Caco-2 (cell line): ENCODE data around the gene PPP1R14B. TPM values are rescaled to one million over a fixed set of nuclear protein-coding genes. Genes with fewer than 3 reads are reported as not detected.

Experiments
- BruUV-seq: library from RNA; stranded (reverse); fragments of 400-500 nt; replicated peaks from 2 replicates; lab custom pipeline; 2021; lab: Mats Ljungman, UMichigan
- CTCF ChIA-PET: fragments of 300-600 bp; sonication (Branson Sonifier 250); formaldehyde crosslinking; loops from one replicate; lab custom pipeline; 2022; ENCODE audit warnings: antibody characterized with exemption; lab: Charles Lee
- POLR2A ChIA-PET: fragments of 300-600 bp; sonication (Branson Sonifier 250); formaldehyde crosslinking; loops from one replicate; lab custom pipeline; 2022; ENCODE audit warnings: antibody characterized with exemption; lab: Charles Lee
- DNase-seq, 2 experiments: peaks; one replicate each; pipeline versions ENCODE4 v3.0.0 to v3.0.0-alpha.2; 2020 to 2022
- H3K27me3 ChIP-seq: replicated peaks from 2 replicates; pipeline ENCODE4 v1.6.0; 2011; ENCODE audit warnings: low read length; ENCODE audit not compliant: control insufficient read depth, insufficient read depth
- H3K36me3 ChIP-seq: 2 replicates; pipeline ENCODE4 v1.5.1; 2011; ENCODE audit warnings: low read length; ENCODE audit not compliant: control insufficient read depth, insufficient read depth
- H3K4me1 ChIP-seq: fragments of 250-450 bp; sonication (Bioruptor Pico); 2 replicates; pipeline ENCODE4 v1.5.1; 2020; ENCODE audit warnings: mild to moderate bottlenecking
- H3K4me3 ChIP-seq: 2 replicates; pipeline ENCODE4 v1.5.1; 2011; ENCODE audit warnings: low read depth, mild to moderate bottlenecking, control low read depth, low read length
- H3K9me3 ChIP-seq: fragments of 250-450 bp; sonication (Bioruptor Pico); 2 replicates; pipeline ENCODE4 v1.5.1; 2020; ENCODE audit warnings: mild to moderate bottlenecking, moderate library complexity
- H3K27ac Mint-ChIP-seq: one replicate; pipeline ENCODE4 v1.8.0; 2022; ENCODE audit warnings: mixed read lengths; ENCODE audit not compliant: unreplicated experiment
- H3K27me3 Mint-ChIP-seq: one replicate; pipeline ENCODE4 v1.8.0; 2022; ENCODE audit warnings: mixed read lengths; ENCODE audit not compliant: insufficient read depth, unreplicated experiment
- H3K36me3 Mint-ChIP-seq: one replicate; pipeline ENCODE4 v1.8.0; 2022; ENCODE audit warnings: mild to moderate bottlenecking, mixed read lengths; ENCODE audit not compliant: insufficient read depth, unreplicated experiment
- H3K4me1 Mint-ChIP-seq: one replicate; pipeline ENCODE4 v1.8.0; 2022; ENCODE audit warnings: low read depth, mixed read lengths; ENCODE audit not compliant: unreplicated experiment
- H3K4me3 Mint-ChIP-seq: one replicate; pipeline ENCODE4 v1.8.0; 2022; ENCODE audit warnings: mild to moderate bottlenecking, moderate library complexity, mixed read lengths; ENCODE audit not compliant: unreplicated experiment
- H3K9me3 Mint-ChIP-seq: one replicate; pipeline ENCODE4 v1.8.0; 2022; ENCODE audit warnings: mixed read lengths; ENCODE audit not compliant: unreplicated experiment
- CTCF ChIP-seq, 2 experiments: fragments of 200-600 bp in 1 of 2; IDR thresholded peaks; 1 replicate in 1 of 2; 2 replicates in 1 of 2; pipeline versions ENCODE4 v1.5.1 to v1.8.0; 2011 to 2022; ENCODE audit warnings: antibody characterized with exemption in 1 of 2, control low read depth in 1 of 2, inconsistent platforms in 1 of 2, low read depth in 1 of 2, low read length in 1 of 2, mild to moderate bottlenecking in 1 of 2, moderate library complexity in 1 of 2; ENCODE audit not compliant: insufficient read depth in 1 of 2, severe bottlenecking in 1 of 2, unreplicated experiment in 1 of 2
- intact Hi-C: fragments of 100-400 bp; cut with micrococcal nuclease; formaldehyde crosslinking; loops from one replicate; pipeline ENCODE4 v1.10.0; 2022; ENCODE audit not compliant: unreplicated experiment
- total RNA-seq: library from RNA; stranded (reverse); gene quantifications from 2 replicates; pipeline ENCODE4 v1.2.3, GENCODE V29; 2022

PPP1R14B gene
- total RNA-seq, 1 experiment from 2014 or later, result 162 TPM

GRCh38 chr11:64245797-64246620, 734 bp downstream of the PPP1R14B start:
- H3K4me1 ChIP-seq, result peaks cover 32% of the 10 kb centered on the region
- 0 out of 2 replicates have a peak, but pooled peaks cover 3% of the 10 kb centered on the region for H3K36me3 ChIP-seq
- POLR2A ChIA-PET, result interaction anchor here (0.5 to 2.0 kb wide), 6 partner anchors 16 to 611 kb away, joined by 3 to 22 read pairs (median 4); partner anchors contain the start of genes DNAJC4, PRDX5, STIP1 and TRMT112
- H3K9me3 ChIP-seq, result no peaks in the 10 kb centered on the region
- no peak for TF ChIP-seq CTCF (IDR thresholded peaks at IDR 0.05; ENCODE audit: insufficient read depth in 1 of 2, low read depth in 1 of 2, low read length in 1 of 2, severe bottlenecking in 1 of 2, unreplicated experiment in 1 of 2)
- peak; percentile 72 to 85 for DNase-seq
- no TSS peak for BruUV-seq
- CTCF ChIA-PET, result interaction anchor here (0.5 to 1.5 kb wide), 8 partner anchors 8 to 1029 kb away, joined by 3 to 6 read pairs (median 4); partner anchors contain the start of gene NAA40
- H3K27me3 ChIP-seq, result no peaks in the 10 kb centered on the region
- intact Hi-C loops, result no loop called here
- H3K4me3 Mint-ChIP-seq, result peak overlapping the region; percentile 97
- H3K4me3 ChIP-seq, result peak overlapping the region; percentile 90
- H3K27me3 Mint-ChIP-seq, result no peaks in the 10 kb centered on the region
- peaks cover 57% of the 10 kb centered on the region for H3K36me3 Mint-ChIP-seq
- peak overlapping the region; percentile 90 for H3K27ac Mint-ChIP-seq
- H3K4me1 Mint-ChIP-seq, result peaks cover 20% of the 10 kb centered on the region
- no peaks in the 10 kb centered on the region for H3K9me3 Mint-ChIP-seq

GRCh38 chr11:64245401-64245796, 1.3 kb downstream of the PPP1R14B start:
- Mint-ChIP-seq H3K9me3 (no peaks in the 10 kb centered on the region), H3K27ac (peak overlapping the region; percentile 90), H3K27me3 (no peaks in the 10 kb centered on the region), H3K4me3 (peak overlapping the region; percentile 97), H3K36me3 (peaks cover 64% of the 10 kb centered on the region), H3K4me1 (peaks cover 21% of the 10 kb centered on the region)
- Histone ChIP-seq H3K4me3 (peak overlapping the region; percentile 90), H3K36me3 (0 out of 2 replicates have a peak, but pooled peaks cover 3% of the 10 kb centered on the region), H3K27me3 (no peaks in the 10 kb centered on the region), H3K9me3 (no peaks in the 10 kb centered on the region), H3K4me1 (peaks cover 28% of the 10 kb centered on the region)
- ChIA-PET CTCF (interaction anchor here (0.5 to 1.5 kb wide), 8 partner anchors 12 to 1030 kb away, joined by 3 to 8 read pairs (median 5); no protein-coding TSS in a partner anchor), POLR2A (interaction anchor here (0.5 to 1.1 kb wide), 2 partner anchors 15 to 612 kb away, joined by 3 to 4 read pairs; partner anchors contain the start of gene DNAJC4)
- BruUV-seq, result no TSS peak
- intact Hi-C loops, result no loop called here
- DNase-seq, result no peak
- no peak for TF ChIP-seq CTCF (IDR thresholded peaks at IDR 0.05; ENCODE audit: insufficient read depth in 1 of 2, low read depth in 1 of 2, low read length in 1 of 2, severe bottlenecking in 1 of 2, unreplicated experiment in 1 of 2)

- Histone ChIP-seq H3K9me3 (no peaks in the 10 kb centered on the region), H3K4me3 (peak overlapping the region; percentile 90), H3K36me3 (0 out of 2 replicates have a peak, but pooled peaks cover 3% of the 10 kb centered on the region), H3K27me3 (no peaks in the 10 kb centered on the region), H3K4me1 (peaks cover 27% of the 10 kb centered on the region)
- no TSS peak for BruUV-seq
- H3K9me3 Mint-ChIP-seq, result no peaks in the 10 kb centered on the region
- H3K4me1 Mint-ChIP-seq, result peaks cover 26% of the 10 kb centered on the region
- peak overlapping the region; percentile 90 for H3K27ac Mint-ChIP-seq
- intact Hi-C loops, result no loop called here
- peak overlapping the region; percentile 97 for H3K4me3 Mint-ChIP-seq
- no peak for DNase-seq
- POLR2A ChIA-PET, result interaction anchor here (1.1 kb wide), 1 partner anchor 15 kb away, joined by 4 read pairs; the partner anchor contains the start of gene DNAJC4
- peaks cover 68% of the 10 kb centered on the region for H3K36me3 Mint-ChIP-seq
- CTCF ChIA-PET, result interaction anchor here (0.5 to 1.1 kb wide), 7 partner anchors 12 to 1030 kb away, joined by 3 to 8 read pairs (median 5); no protein-coding TSS in a partner anchor
- no peaks in the 10 kb centered on the region for H3K27me3 Mint-ChIP-seq
- no peak for TF ChIP-seq CTCF (IDR thresholded peaks at IDR 0.05; ENCODE audit: insufficient read depth in 1 of 2, low read depth in 1 of 2, low read length in 1 of 2, severe bottlenecking in 1 of 2, unreplicated experiment in 1 of 2)
Measured at GRCh38 chr11:64244966-64245365, 1.8 kb downstream of the PPP1R14B start.
